GM10248 (cell line): ENCODE results near the gene NHS.

Experiments used
- CTCF ChIA-PET: fragments of 300-600 bp; sonication (Branson Sonifier 250); formaldehyde crosslinking; extraction: SDS; loops from one replicate; lab custom pipeline; 2021; ENCODE audit warnings: antibody characterized with exemption; lab: Yijun Ruan, JAX
- POLR2A ChIA-PET: fragments of 350-650 bp; sonication (Branson Sonifier 250); formaldehyde crosslinking; extraction: SDS; loops from one replicate; lab custom pipeline; 2020; ENCODE audit warnings: antibody characterized with exemption; lab: Yijun Ruan, JAX
- DNase-seq: peaks from one replicate; pipeline ENCODE4 v3.0.0; 2012; ENCODE audit errors: extremely low spot score
- CTCF ChIP-seq: IDR thresholded peaks from 2 replicates; pipeline ENCODE4 v1.5.1; 2012; ENCODE audit warnings: mild to moderate bottlenecking, low read depth; ENCODE audit errors: extremely low read depth, missing control alignments, control extremely low read depth

NHS gene

GRCh38 chrX:17397074-17397473 lies 22.1 kb downstream of the NHS start:
- TF ChIP-seq CTCF = no peak
- POLR2A ChIA-PET = no interaction called here
- CTCF ChIA-PET = no interaction called here
- no peak for DNase-seq

GRCh38 chrX:17403189-17403691 lies 28.2 kb downstream of the NHS start:
- POLR2A ChIA-PET = no interaction called here
- DNase-seq = no peak
- CTCF ChIA-PET = no interaction called here
- TF ChIP-seq CTCF = no peak

- POLR2A ChIA-PET = no interaction called here
- TF ChIP-seq CTCF = no peak
- CTCF ChIA-PET = interaction anchor here (0.9 kb wide), 1 partner anchor 35 kb away, joined by 3 read pairs; no protein-coding TSS in a partner anchor
- DNase-seq = no peak
Observed at GRCh38 chrX:17403972-17404371, 29.0 kb downstream of the NHS start.

- TF ChIP-seq CTCF = no peak
- no peak for DNase-seq
- POLR2A ChIA-PET = no interaction called here
- CTCF ChIA-PET = no interaction called here
Observed at GRCh38 chrX:17405225-17405969, 30.4 kb downstream of the NHS start.

- TF ChIP-seq CTCF = no peak
- no peak for DNase-seq
- CTCF ChIA-PET = no interaction called here
- POLR2A ChIA-PET = no interaction called here
Observed at GRCh38 chrX:17409566-17410290, 34.7 kb downstream of the NHS start.

GRCh38 chrX:17410651-17411050 lies 35.7 kb downstream of the NHS start:
- no peak for TF ChIP-seq CTCF
- POLR2A ChIA-PET = no interaction called here
- CTCF ChIA-PET = no interaction called here
- no peak for DNase-seq
